Endothelial cell of umbilical vein (primary cell): ENCODE results near the gene RPL38. TPM values are rescaled to one million over a fixed set of nuclear protein-coding genes. Genes with fewer than 3 reads are reported as not detected.

Source experiments
- BruUV-seq: library from RNA; stranded (reverse); fragments of 400-500 nt; replicated peaks from 2 replicates; lab custom pipeline; 2021; lab: Mats Ljungman, UMichigan
- CTCF ChIA-PET: fragments of 300-600, 350-600 bp; sonication (Branson Sonifier 250); formaldehyde crosslinking; loops from one replicate; lab custom pipeline; 2021; ENCODE audit warnings: antibody characterized with exemption, inconsistent platforms; lab: Charles Lee
- POLR2A ChIA-PET: fragments of 300-600, 350-600 bp; sonication (Branson Sonifier 250); formaldehyde crosslinking; loops from one replicate; lab custom pipeline; 2021; ENCODE audit warnings: antibody characterized with exemption, inconsistent platforms; lab: Charles Lee
- DNase-seq: peaks from one replicate; pipeline ENCODE4 v3.0.0-alpha.2; 2011; ENCODE audit warnings: low read depth, low spot score
- FAIRE-seq: peaks from 2 replicates; lab custom pipeline; 2011; peaks lifted over from hg19 to GRCh38; lab: Jason Lieb, UNC
- H2AFZ ChIP-seq: 2 replicates; pipeline ENCODE4 v1.6.0; 2012; ENCODE audit warnings: low read depth, low read length, control low read depth, inconsistent platforms
- H3K27ac ChIP-seq: 2 replicates; pipeline ENCODE4 v1.5.1; 2011; ENCODE audit warnings: low read depth, mild to moderate bottlenecking, control low read depth, low read length, moderate library complexity; ENCODE audit not compliant: insufficient read depth
- H3K27me3 ChIP-seq, 2 experiments: 2 replicates each; pipeline versions ENCODE4 v1.6.0 to v1.6.1; 2011; ENCODE audit warnings: low read length in 2 of 2, mixed read lengths in 1 of 2; ENCODE audit not compliant: control insufficient read depth in 2 of 2, insufficient read depth in 2 of 2
- H3K36me3 ChIP-seq, 2 experiments: 2 replicates in 1 of 2; 3 replicates in 1 of 2; pipeline ENCODE4 v1.5.1; 2011; ENCODE audit warnings: low read length in 2 of 2, mild to moderate bottlenecking in 1 of 2, moderate library complexity in 1 of 2; ENCODE audit not compliant: control insufficient read depth in 2 of 2, insufficient read depth in 2 of 2; ENCODE audit errors: extremely low read depth in 1 of 2
- H3K4me1 ChIP-seq: 3 replicates; pipeline ENCODE4 v1.5.1; 2011; ENCODE audit warnings: mild to moderate bottlenecking, low read length; ENCODE audit not compliant: control insufficient read depth, insufficient read depth; ENCODE audit errors: extremely low read depth
- H3K4me2 ChIP-seq: 2 replicates; pipeline ENCODE4 v1.6.1; 2011; ENCODE audit warnings: low read length, control low read depth, mixed read lengths; ENCODE audit not compliant: insufficient read depth
- H3K4me3 ChIP-seq, 3 experiments: fragments of 200-600 bp in 1 of 3; sonication (generic), shearing (Covaris generic) in 1 of 3; replicated peaks in 1 of 3; 2 replicates each; pipeline ENCODE4 v1.5.1; 2011 to 2016; ENCODE audit warnings: control low read depth in 3 of 3, low read length in 3 of 3, mild to moderate bottlenecking in 2 of 3, inconsistent platforms in 1 of 3, low read depth in 1 of 3, moderate library complexity in 1 of 3; ENCODE audit not compliant: insufficient read depth in 1 of 3
- H3K79me2 ChIP-seq: 2 replicates; pipeline ENCODE4 v1.6.0; 2012; ENCODE audit warnings: low read length, inconsistent platforms; ENCODE audit not compliant: control insufficient read depth, insufficient read depth
- H3K9ac ChIP-seq: replicated peaks from 2 replicates; pipeline ENCODE3; 2011; ENCODE audit warnings: low read length, control low read depth; ENCODE audit not compliant: insufficient read depth; ENCODE audit errors: extremely low read depth
- H3K9me1 ChIP-seq: replicated peaks from 3 replicates; pipeline ENCODE4 v1.6.0; 2011; ENCODE audit warnings: mild to moderate bottlenecking, low read length; ENCODE audit not compliant: control insufficient read depth, insufficient read depth; ENCODE audit errors: extremely low read depth
- H3K9me3 ChIP-seq: replicated peaks from 2 replicates; pipeline ENCODE4 v1.5.1; 2012; ENCODE audit warnings: low read length, inconsistent platforms; ENCODE audit not compliant: control insufficient read depth, insufficient read depth
- H4K20me1 ChIP-seq: replicated peaks from 2 replicates; pipeline ENCODE3; 2011; ENCODE audit warnings: mild to moderate bottlenecking, low read length; ENCODE audit not compliant: control insufficient read depth, insufficient read depth; ENCODE audit errors: extremely low read depth
- FOS ChIP-seq: IDR thresholded peaks from 2 replicates; pipeline ENCODE4 v1.6.1; 2011; ENCODE audit warnings: mild to moderate bottlenecking, low read length, moderate library complexity, borderline replicate concordance; ENCODE audit not compliant: insufficient read depth
- GATA2 ChIP-seq: IDR thresholded peaks from 2 replicates; pipeline ENCODE4 v1.7.0; 2011; ENCODE audit warnings: low read depth, mild to moderate bottlenecking, moderate library complexity, mixed read lengths, low read length; ENCODE audit not compliant: insufficient read length, insufficient read depth
- JUN ChIP-seq: IDR thresholded peaks from 2 replicates; pipeline ENCODE4 v1.6.1; 2011; ENCODE audit warnings: borderline replicate concordance, low read depth; ENCODE audit not compliant: insufficient read length, insufficient read depth
- MYC ChIP-seq: IDR thresholded peaks from one replicate; pipeline ENCODE4 v1.6.1; 2011; ENCODE audit warnings: mild to moderate bottlenecking, low read depth, low read length
- POLR2AphosphoS5 ChIP-seq: IDR thresholded peaks from 2 replicates; pipeline ENCODE4 v1.6.1; 2012; ENCODE audit warnings: low read depth, mild to moderate bottlenecking, control low read depth, low read length, moderate library complexity; ENCODE audit not compliant: insufficient read depth
- dilution Hi-C: fragments of 300-500 bp; cut with MboI; formaldehyde crosslinking; loops from one replicate; pipeline ENCODE4 v1.15.0; 2019; ENCODE audit warnings: low sequenced_read_pairs; ENCODE audit not compliant: extremely low pct_ligation_motif_present
- intact Hi-C: fragments of 100-400 bp; cut with micrococcal nuclease; formaldehyde crosslinking; loops from one replicate; pipeline ENCODE4 v1.10.0; 2022
- polyA plus RNA-seq, 4 experiments: library from polyadenylated mRNA; depleted of rRNA in 3 of 4; stranded (reverse) in 3 of 4; unstranded in 1 of 4; fragments of >200 nt; gene quantifications; 2 replicates each; pipeline versions ENCODE4 v1.2.1 to v1.2.3, GENCODE V29; 2011 to 2012; ENCODE audit warnings: missing spikeins in 1 of 4
- total RNA-seq: library from RNA; stranded (reverse); gene quantifications from 2 replicates; pipeline ENCODE4 v1.2.3, GENCODE V29; 2021
- TF ChIP-seq, protein P1 (sequence below), 2 donors: IDR thresholded peaks; 1 replicate in 1 of 2; 2 replicates in 1 of 2; pipeline ENCODE4 v1.5.1; 2011; ENCODE audit warnings: low read length in 2 of 2, mild to moderate bottlenecking in 2 of 2, moderate library complexity in 2 of 2, control low read depth in 1 of 2, inconsistent platforms in 1 of 2, low read depth in 1 of 2; ENCODE audit not compliant: insufficient read depth in 1 of 2; ENCODE audit errors: extremely low read depth in 1 of 2

RPL38 gene
- total and polyA plus RNA-seq, 2 donors (not counting 3 experiments of a cell fraction or from before 2014, with no cell fraction given): 256 to 1,006 TPM

DNA sequence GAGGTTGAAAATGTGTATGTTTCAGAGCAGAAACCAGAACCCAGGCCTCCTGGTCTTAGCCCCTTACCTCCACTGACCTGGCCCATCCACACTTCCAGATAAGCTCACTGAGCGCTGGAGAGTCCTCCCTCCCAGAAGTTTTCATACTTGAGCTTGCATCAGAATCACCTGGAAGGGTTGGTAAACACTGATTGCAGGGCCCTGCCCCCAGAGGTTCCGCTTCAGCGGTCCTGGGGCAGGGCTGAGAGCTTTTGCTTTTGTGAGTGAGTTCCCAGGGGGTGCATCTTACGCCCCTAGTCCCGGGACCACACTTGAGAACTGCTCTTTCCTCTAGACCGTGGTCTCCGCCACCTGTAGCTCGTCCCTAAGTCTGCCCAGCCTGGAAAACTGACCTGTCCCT, 30.5 kb downstream of the RPL38 start:
- no peak for TF ChIP-seq POLR2AphosphoS5
- TF ChIP-seq, protein P1, sequence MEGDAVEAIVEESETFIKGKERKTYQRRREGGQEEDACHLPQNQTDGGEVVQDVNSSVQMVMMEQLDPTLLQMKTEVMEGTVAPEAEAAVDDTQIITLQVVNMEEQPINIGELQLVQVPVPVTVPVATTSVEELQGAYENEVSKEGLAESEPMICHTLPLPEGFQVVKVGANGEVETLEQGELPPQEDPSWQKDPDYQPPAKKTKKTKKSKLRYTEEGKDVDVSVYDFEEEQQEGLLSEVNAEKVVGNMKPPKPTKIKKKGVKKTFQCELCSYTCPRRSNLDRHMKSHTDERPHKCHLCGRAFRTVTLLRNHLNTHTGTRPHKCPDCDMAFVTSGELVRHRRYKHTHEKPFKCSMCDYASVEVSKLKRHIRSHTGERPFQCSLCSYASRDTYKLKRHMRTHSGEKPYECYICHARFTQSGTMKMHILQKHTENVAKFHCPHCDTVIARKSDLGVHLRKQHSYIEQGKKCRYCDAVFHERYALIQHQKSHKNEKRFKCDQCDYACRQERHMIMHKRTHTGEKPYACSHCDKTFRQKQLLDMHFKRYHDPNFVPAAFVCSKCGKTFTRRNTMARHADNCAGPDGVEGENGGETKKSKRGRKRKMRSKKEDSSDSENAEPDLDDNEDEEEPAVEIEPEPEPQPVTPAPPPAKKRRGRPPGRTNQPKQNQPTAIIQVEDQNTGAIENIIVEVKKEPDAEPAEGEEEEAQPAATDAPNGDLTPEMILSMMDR (IDR thresholded peaks at IDR 0.05; ENCODE audit: extremely low read depth in 1 of 2, insufficient read depth in 1 of 2, low read depth in 1 of 2, low read length in 2 of 2): no peak
- TF ChIP-seq MYC: no peak
- TF ChIP-seq JUN: no peak
- no peak for TF ChIP-seq GATA2
- no peak for TF ChIP-seq FOS
- H3K79me2 ChIP-seq: no peaks in the 10 kb centered on the region
- dilution Hi-C loops: no loop called here

More for the DNA sequence above, 30.5 kb downstream of the RPL38 start:
- ChIA-PET CTCF (no interaction called here), POLR2A (no interaction called here)
- no peaks in the 10 kb centered on the region for H3K27me3 ChIP-seq
- FAIRE-seq (no peak), DNase-seq (no peak)
- no peaks in the 10 kb centered on the region for H3K36me3 ChIP-seq
- H3K4me1 ChIP-seq: no peaks in the 10 kb centered on the region
- no peak overlapping the region for H3K4me2 ChIP-seq
- no peak overlapping the region for H3K27ac ChIP-seq
- H2AFZ ChIP-seq: no peak overlapping the region
- no peak overlapping the region for H3K4me3 ChIP-seq
- intact Hi-C loops: no loop called here
- no peaks in the 10 kb centered on the region for H4K20me1 ChIP-seq
- no peaks in the 10 kb centered on the region for H3K9me1 ChIP-seq
- H3K9me3 ChIP-seq: no peaks in the 10 kb centered on the region
- H3K9ac ChIP-seq: no peak overlapping the region
- BruUV-seq: no TSS peak
